GM23338 (cell line): Measurements from ENCODE around the gene GNA12. TPM values are rescaled to one million over a fixed set of nuclear protein-coding genes. Genes with fewer than 3 reads are reported as not detected.

Experiments used
- ATAC-seq: fragments of 200-7000 bp; cut with Tn5 transposase; 3 replicates; pipeline ENCODE4 v1.9.1; 2020
- DNase-seq: peaks from one replicate; pipeline ENCODE4 v3.0.0-alpha.2; 2015; ENCODE audit warnings: low spot score
- H2AFZ ChIP-seq: fragments of 200-600 bp; sonication (generic); 2 replicates; pipeline ENCODE4 v1.8.0; 2016; ENCODE audit warnings: antibody characterized with exemption, mild to moderate bottlenecking, moderate library complexity
- H3F3A ChIP-seq: fragments of 200-600 bp; sonication (generic); replicated peaks from 2 replicates; pipeline ENCODE4 v1.8.0; 2017; ENCODE audit warnings: antibody characterized with exemption, mixed run types, low read depth
- H3K27ac ChIP-seq: fragments of 200-600 bp; sonication (generic); 2 replicates; pipeline ENCODE4 v1.6.1; 2016; ENCODE audit warnings: low read depth
- H3K27me3 ChIP-seq: fragments of 200-600 bp; sonication (generic); 2 replicates; pipeline ENCODE4 v1.8.0; 2016; ENCODE audit warnings: mild to moderate bottlenecking, mixed run types, moderate library complexity; ENCODE audit not compliant: insufficient read depth
- H3K36me3 ChIP-seq: fragments of 200-600 bp; sonication (generic); 2 replicates; pipeline ENCODE4 v1.8.0; 2016; ENCODE audit warnings: mild to moderate bottlenecking; ENCODE audit not compliant: insufficient read depth
- H3K4me1 ChIP-seq: fragments of 200-600 bp; sonication (generic); 2 replicates; pipeline ENCODE4 v1.8.0; 2016; ENCODE audit warnings: mild to moderate bottlenecking, moderate library complexity; ENCODE audit not compliant: insufficient read depth
- H3K4me2 ChIP-seq: fragments of 200-600 bp; sonication (generic); 2 replicates; pipeline ENCODE4 v1.7.1; 2017; ENCODE audit warnings: mixed run types
- H3K4me3 ChIP-seq: fragments of 200-600 bp; sonication (generic); 2 replicates; pipeline ENCODE4 v1.6.1; 2016; ENCODE audit warnings: mixed run types
- H3K79me2 ChIP-seq: fragments of 200-600 bp; sonication (generic); replicated peaks from 2 replicates; pipeline ENCODE4 v1.8.0; 2017; ENCODE audit warnings: mild to moderate bottlenecking; ENCODE audit not compliant: insufficient read depth
- H3K9me2 ChIP-seq: fragments of 200-600 bp; sonication (generic); 2 replicates; pipeline ENCODE4 v1.8.0; 2017; ENCODE audit not compliant: insufficient read depth
- H4K20me1 ChIP-seq: fragments of 200-600 bp; sonication (generic); replicated peaks from 2 replicates; pipeline ENCODE4 v1.8.0; 2017; ENCODE audit warnings: mild to moderate bottlenecking; ENCODE audit not compliant: insufficient read depth
- H3K27ac Mint-ChIP-seq: 2 replicates; pipeline ENCODE4 v1.8.0; 2020; ENCODE audit warnings: inconsistent platforms, mild to moderate bottlenecking, moderate library complexity, mixed read lengths
- H3K27me3 Mint-ChIP-seq: 3 replicates; pipeline ENCODE4 v1.8.0; 2022; ENCODE audit warnings: low read depth, mild to moderate bottlenecking, moderate library complexity, mixed read lengths, inconsistent platforms; ENCODE audit not compliant: insufficient read depth, poor library complexity
- H3K36me3 Mint-ChIP-seq: 3 replicates; pipeline ENCODE4 v1.8.0; 2021; ENCODE audit warnings: low read depth, mild to moderate bottlenecking, inconsistent platforms, moderate library complexity, mixed read lengths
- H3K4me1 Mint-ChIP-seq: 3 replicates; pipeline ENCODE4 v1.8.0; 2020; ENCODE audit warnings: mild to moderate bottlenecking, inconsistent platforms, mixed read lengths
- H3K4me3 Mint-ChIP-seq: 3 replicates; pipeline ENCODE4 v1.8.0; 2021; ENCODE audit warnings: moderate library complexity, mild to moderate bottlenecking, inconsistent platforms, mixed read lengths
- H3K9me3 Mint-ChIP-seq: 3 replicates; pipeline ENCODE4 v1.8.0; 2020; ENCODE audit warnings: moderate library complexity, mild to moderate bottlenecking, inconsistent platforms, mixed read lengths
- CREB1 ChIP-seq: fragments of 250-450 bp; sonication (Bioruptor Pico); IDR thresholded peaks from 2 replicates; pipeline ENCODE4 v1.5.0; 2020; ENCODE audit warnings: low read depth, mild to moderate bottlenecking, moderate library complexity
- EZH2 ChIP-seq: fragments of 200-600 bp; sonication (generic); IDR thresholded peaks from one replicate; pipeline ENCODE4 v1.8.0; 2017; ENCODE audit warnings: antibody characterized with exemption, mild to moderate bottlenecking, low read depth; ENCODE audit not compliant: unreplicated experiment
- EZH2phosphoT487 ChIP-seq: fragments of 200-600 bp; sonication (generic); IDR thresholded peaks from one replicate; pipeline ENCODE4 v1.8.1; 2018; ENCODE audit warnings: antibody characterized with exemption; ENCODE audit not compliant: unreplicated experiment
- JUNB ChIP-seq: IDR thresholded peaks from one replicate; pipeline ENCODE4 v1.6.1; 2016; ENCODE audit warnings: antibody characterized with exemption; ENCODE audit not compliant: unreplicated experiment
- NANOG ChIP-seq: IDR thresholded peaks from 2 replicates; pipeline ENCODE4 v1.6.1; 2016; ENCODE audit warnings: antibody characterized with exemption, borderline replicate concordance
- POLR2AphosphoS5 ChIP-seq: IDR thresholded peaks from 2 replicates; pipeline ENCODE4 v1.6.1; 2016; ENCODE audit warnings: antibody characterized with exemption, low read depth
- STAT1 ChIP-seq: IDR thresholded peaks from one replicate; pipeline ENCODE4 v1.6.1; 2016; ENCODE audit warnings: antibody characterized with exemption; ENCODE audit not compliant: unreplicated experiment
- ZNF114 ChIP-seq: fragments of 250-450 bp; sonication (Bioruptor Pico); IDR thresholded peaks from 2 replicates; pipeline ENCODE4 v1.5.0; 2020; ENCODE audit warnings: mild to moderate bottlenecking, moderate library complexity
- polyA plus RNA-seq: library from polyadenylated mRNA; unstranded; fragments of >200 nt; fragmentation: Nextera tagmentation; extraction: Ambion mirVana; gene quantifications from 2 replicates; pipeline ENCODE4 v1.2.1, GENCODE V29; 2016
- total RNA-seq: library from RNA; depleted of rRNA; stranded (reverse); fragments of >200 nt; shearing (Covaris generic); gene quantifications from 2 replicates; pipeline ENCODE4 v1.2.3, GENCODE V29; 2014
- TF ChIP-seq, protein P1 (sequence below): IDR thresholded peaks from 2 replicates; pipeline ENCODE4 v1.6.1; 2016; ENCODE audit warnings: antibody characterized with exemption
- TF ChIP-seq, protein P2 (sequence below), 2 experiments: fragments of 200-600 bp in 1 of 2; sonication (generic) in 1 of 2; conservative IDR thresholded peaks; 2 replicates each; pipeline versions ENCODE4 v1.5.1 to v1.6.1; 2016 to 2017; ENCODE audit warnings: antibody characterized with exemption in 2 of 2, low read depth in 2 of 2, mild to moderate bottlenecking in 2 of 2, moderate library complexity in 1 of 2
- TF ChIP-seq, protein P3 (sequence below): fragments of 250-450 bp; sonication (Bioruptor Pico); IDR thresholded peaks from 2 replicates; pipeline ENCODE4 v1.5.0; 2020; ENCODE audit warnings: mild to moderate bottlenecking, moderate library complexity
- TF ChIP-seq, protein P4 (sequence below): IDR thresholded peaks from one replicate; pipeline ENCODE4 v1.6.1; 2018; ENCODE audit warnings: antibody characterized with exemption; ENCODE audit not compliant: unreplicated experiment

The GNA12 gene
- total and polyA plus RNA-seq, 2 experiments from 2014 or later = 24.0 to 87.7 TPM

DNA sequence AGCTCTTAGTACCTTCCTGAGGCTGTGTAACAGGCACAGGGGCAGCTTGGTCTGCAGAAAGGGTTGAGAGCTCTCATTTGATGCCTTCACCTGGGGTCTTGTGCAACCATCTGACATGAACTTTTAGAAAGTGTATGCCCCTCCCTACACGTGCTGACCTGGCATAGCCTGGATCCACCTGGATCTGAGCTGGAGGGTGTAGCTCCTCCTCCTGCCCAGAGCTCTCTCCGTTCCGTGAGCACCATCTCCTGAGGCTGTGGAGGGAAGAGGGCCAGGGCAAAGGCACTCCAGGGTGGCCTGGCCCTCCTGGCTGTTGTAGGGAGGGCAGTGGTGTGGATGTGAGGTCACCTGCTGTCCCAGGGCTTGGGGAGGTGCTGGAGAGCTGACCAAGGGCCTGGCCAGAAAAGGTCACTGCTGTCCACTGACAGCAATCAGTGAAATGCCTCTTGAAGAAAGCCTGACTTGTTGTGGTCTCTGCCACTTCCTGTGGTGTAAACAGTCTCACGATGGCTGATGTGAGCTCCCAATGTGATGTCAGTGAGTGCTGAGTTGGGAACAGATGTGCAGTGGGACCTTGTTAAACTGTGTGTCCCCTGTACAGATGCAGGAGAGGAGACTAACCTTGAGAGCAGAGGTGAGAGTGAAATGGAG is 133.1 kb downstream of the GNA12 start (continued):
- TF ChIP-seq EZH2 (no peak), NANOG (no peak), STAT1 (no peak), POLR2AphosphoS5 (no peak), EZH2phosphoT487 (no peak), JUNB (no peak)
- TF ChIP-seq, protein P1, sequence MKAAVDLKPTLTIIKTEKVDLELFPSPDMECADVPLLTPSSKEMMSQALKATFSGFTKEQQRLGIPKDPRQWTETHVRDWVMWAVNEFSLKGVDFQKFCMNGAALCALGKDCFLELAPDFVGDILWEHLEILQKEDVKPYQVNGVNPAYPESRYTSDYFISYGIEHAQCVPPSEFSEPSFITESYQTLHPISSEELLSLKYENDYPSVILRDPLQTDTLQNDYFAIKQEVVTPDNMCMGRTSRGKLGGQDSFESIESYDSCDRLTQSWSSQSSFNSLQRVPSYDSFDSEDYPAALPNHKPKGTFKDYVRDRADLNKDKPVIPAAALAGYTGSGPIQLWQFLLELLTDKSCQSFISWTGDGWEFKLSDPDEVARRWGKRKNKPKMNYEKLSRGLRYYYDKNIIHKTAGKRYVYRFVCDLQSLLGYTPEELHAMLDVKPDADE = no peak

DNA sequence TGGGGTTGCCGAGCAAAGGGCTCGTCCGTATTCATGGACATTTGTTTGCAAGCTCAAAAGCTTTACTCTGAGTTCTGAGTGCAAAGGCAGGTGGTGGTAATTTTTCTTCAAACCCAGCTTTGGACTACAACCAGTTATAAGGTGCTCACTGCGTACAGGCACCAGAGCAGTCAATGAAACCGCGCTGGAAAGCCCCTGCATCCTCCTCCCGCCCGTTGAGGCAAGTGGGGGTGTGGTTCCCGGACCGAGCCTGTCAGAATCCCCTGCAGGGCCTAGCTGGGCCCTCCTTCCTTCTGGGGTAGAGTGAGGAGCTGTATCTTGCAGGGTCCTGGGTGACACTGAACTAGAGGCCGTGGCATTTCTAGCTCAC is 133.8 kb downstream of the GNA12 start:
- no peaks in the 10 kb centered on the region for H3F3A ChIP-seq
- Mint-ChIP-seq H3K36me3 (peaks cover 19% of the 10 kb centered on the region), H3K27me3 (peaks cover 17% of the 10 kb centered on the region), H3K4me3 (no peak overlapping the region), H3K9me3 (0 out of 3 replicates have a peak, but pooled peaks cover 2% of the 10 kb centered on the region), H3K4me1 (peaks cover 22% of the 10 kb centered on the region), H3K27ac (no peak overlapping the region)
- no peak overlapping the region for H3K4me3 ChIP-seq
- no peaks in the 10 kb centered on the region for H3K79me2 ChIP-seq
- TF ChIP-seq ZNF114 (no peak), NANOG (no peak), CREB1 (CRISPR knock-in tag) (no peak), POLR2AphosphoS5 (no peak), EZH2 (no peak)
- TF ChIP-seq, protein P2, sequence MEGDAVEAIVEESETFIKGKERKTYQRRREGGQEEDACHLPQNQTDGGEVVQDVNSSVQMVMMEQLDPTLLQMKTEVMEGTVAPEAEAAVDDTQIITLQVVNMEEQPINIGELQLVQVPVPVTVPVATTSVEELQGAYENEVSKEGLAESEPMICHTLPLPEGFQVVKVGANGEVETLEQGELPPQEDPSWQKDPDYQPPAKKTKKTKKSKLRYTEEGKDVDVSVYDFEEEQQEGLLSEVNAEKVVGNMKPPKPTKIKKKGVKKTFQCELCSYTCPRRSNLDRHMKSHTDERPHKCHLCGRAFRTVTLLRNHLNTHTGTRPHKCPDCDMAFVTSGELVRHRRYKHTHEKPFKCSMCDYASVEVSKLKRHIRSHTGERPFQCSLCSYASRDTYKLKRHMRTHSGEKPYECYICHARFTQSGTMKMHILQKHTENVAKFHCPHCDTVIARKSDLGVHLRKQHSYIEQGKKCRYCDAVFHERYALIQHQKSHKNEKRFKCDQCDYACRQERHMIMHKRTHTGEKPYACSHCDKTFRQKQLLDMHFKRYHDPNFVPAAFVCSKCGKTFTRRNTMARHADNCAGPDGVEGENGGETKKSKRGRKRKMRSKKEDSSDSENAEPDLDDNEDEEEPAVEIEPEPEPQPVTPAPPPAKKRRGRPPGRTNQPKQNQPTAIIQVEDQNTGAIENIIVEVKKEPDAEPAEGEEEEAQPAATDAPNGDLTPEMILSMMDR (conservative IDR thresholded peaks at IDR 0.05; ENCODE audit: low read depth in 2 of 2) = no peak
- TF ChIP-seq, protein P3, sequence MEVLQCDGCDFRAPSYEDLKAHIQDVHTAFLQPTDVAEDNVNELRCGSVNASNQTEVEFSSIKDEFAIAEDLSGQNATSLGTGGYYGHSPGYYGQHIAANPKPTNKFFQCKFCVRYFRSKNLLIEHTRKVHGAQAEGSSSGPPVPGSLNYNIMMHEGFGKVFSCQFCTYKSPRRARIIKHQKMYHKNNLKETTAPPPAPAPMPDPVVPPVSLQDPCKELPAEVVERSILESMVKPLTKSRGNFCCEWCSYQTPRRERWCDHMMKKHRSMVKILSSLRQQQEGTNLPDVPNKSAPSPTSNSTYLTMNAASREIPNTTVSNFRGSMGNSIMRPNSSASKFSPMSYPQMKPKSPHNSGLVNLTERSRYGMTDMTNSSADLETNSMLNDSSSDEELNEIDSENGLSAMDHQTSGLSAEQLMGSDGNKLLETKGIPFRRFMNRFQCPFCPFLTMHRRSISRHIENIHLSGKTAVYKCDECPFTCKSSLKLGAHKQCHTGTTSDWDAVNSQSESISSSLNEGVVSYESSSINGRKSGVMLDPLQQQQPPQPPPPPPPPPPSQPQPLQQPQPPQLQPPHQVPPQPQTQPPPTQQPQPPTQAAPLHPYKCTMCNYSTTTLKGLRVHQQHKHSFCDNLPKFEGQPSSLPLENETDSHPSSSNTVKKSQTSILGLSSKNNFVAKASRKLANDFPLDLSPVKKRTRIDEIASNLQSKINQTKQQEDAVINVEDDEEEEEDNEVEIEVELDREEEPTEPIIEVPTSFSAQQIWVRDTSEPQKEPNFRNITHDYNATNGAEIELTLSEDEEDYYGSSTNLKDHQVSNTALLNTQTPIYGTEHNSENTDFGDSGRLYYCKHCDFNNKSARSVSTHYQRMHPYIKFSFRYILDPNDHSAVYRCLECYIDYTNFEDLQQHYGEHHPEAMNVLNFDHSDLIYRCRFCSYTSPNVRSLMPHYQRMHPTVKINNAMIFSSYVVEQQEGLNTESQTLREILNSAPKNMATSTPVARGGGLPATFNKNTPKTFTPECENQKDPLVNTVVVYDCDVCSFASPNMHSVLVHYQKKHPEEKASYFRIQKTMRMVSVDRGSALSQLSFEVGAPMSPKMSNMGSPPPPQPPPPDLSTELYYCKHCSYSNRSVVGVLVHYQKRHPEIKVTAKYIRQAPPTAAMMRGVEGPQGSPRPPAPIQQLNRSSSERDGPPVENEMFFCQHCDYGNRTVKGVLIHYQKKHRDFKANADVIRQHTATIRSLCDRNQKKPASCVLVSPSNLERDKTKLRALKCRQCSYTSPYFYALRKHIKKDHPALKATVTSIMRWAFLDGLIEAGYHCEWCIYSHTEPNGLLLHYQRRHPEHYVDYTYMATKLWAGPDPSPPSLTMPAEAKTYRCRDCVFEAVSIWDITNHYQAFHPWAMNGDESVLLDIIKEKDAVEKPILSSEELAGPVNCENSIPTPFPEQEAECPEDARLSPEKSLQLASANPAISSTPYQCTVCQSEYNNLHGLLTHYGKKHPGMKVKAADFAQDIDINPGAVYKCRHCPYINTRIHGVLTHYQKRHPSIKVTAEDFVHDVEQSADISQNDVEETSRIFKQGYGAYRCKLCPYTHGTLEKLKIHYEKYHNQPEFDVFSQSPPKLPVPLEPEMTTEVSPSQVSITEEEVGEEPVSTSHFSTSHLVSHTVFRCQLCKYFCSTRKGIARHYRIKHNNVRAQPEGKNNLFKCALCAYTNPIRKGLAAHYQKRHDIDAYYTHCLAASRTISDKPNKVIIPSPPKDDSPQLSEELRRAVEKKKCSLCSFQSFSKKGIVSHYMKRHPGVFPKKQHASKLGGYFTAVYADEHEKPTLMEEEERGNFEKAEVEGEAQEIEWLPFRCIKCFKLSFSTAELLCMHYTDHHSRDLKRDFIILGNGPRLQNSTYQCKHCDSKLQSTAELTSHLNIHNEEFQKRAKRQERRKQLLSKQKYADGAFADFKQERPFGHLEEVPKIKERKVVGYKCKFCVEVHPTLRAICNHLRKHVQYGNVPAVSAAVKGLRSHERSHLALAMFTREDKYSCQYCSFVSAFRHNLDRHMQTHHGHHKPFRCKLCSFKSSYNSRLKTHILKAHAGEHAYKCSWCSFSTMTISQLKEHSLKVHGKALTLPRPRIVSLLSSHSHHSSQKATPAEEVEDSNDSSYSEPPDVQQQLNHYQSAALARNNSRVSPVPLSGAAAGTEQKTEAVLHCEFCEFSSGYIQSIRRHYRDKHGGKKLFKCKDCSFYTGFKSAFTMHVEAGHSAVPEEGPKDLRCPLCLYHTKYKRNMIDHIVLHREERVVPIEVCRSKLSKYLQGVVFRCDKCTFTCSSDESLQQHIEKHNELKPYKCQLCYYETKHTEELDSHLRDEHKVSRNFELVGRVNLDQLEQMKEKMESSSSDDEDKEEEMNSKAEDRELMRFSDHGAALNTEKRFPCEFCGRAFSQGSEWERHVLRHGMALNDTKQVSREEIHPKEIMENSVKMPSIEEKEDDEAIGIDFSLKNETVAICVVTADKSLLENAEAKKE (CRISPR knock-in tag) = no peak
- TF ChIP-seq, protein P4, sequence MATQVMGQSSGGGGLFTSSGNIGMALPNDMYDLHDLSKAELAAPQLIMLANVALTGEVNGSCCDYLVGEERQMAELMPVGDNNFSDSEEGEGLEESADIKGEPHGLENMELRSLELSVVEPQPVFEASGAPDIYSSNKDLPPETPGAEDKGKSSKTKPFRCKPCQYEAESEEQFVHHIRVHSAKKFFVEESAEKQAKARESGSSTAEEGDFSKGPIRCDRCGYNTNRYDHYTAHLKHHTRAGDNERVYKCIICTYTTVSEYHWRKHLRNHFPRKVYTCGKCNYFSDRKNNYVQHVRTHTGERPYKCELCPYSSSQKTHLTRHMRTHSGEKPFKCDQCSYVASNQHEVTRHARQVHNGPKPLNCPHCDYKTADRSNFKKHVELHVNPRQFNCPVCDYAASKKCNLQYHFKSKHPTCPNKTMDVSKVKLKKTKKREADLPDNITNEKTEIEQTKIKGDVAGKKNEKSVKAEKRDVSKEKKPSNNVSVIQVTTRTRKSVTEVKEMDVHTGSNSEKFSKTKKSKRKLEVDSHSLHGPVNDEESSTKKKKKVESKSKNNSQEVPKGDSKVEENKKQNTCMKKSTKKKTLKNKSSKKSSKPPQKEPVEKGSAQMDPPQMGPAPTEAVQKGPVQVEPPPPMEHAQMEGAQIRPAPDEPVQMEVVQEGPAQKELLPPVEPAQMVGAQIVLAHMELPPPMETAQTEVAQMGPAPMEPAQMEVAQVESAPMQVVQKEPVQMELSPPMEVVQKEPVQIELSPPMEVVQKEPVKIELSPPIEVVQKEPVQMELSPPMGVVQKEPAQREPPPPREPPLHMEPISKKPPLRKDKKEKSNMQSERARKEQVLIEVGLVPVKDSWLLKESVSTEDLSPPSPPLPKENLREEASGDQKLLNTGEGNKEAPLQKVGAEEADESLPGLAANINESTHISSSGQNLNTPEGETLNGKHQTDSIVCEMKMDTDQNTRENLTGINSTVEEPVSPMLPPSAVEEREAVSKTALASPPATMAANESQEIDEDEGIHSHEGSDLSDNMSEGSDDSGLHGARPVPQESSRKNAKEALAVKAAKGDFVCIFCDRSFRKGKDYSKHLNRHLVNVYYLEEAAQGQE = no peak
- no peak overlapping the region for H3K4me2 ChIP-seq
- ATAC-seq = no peak
- DNase-seq = no peak
- no peak overlapping the region for H2AFZ ChIP-seq
- no peaks in the 10 kb centered on the region for H3K9me2 ChIP-seq
- no peaks in the 10 kb centered on the region for H3K36me3 ChIP-seq
- H3K4me1 ChIP-seq = no peaks in the 10 kb centered on the region
- no peak overlapping the region for H3K27ac ChIP-seq
- no peaks in the 10 kb centered on the region for H3K27me3 ChIP-seq
- no peaks in the 10 kb centered on the region; the same call in 1 of the 2 replicates for H4K20me1 ChIP-seq
